Measurements from ENCODE around the gene FAM20B.

DNA sequence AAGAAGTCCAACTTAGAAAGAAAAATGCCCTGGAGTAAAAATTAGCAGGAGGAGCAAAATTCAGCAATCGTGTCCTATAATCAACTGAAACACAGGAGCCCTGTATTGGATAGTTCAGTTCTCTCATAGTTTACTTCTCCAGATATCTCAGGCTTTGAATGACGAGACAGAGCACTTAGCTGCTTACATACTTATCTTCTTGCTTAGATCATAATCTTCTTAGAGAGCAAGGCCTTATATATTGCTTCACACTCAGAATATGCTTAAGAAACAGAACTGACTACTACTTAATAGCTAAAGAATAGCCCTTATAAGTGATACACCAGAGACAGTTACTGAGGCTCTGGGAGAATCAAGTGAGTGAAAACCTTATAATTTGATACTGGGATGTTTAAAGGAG, 95.0 kb downstream of the FAM20B start:
- TF ChIP-seq, protein P1, sequence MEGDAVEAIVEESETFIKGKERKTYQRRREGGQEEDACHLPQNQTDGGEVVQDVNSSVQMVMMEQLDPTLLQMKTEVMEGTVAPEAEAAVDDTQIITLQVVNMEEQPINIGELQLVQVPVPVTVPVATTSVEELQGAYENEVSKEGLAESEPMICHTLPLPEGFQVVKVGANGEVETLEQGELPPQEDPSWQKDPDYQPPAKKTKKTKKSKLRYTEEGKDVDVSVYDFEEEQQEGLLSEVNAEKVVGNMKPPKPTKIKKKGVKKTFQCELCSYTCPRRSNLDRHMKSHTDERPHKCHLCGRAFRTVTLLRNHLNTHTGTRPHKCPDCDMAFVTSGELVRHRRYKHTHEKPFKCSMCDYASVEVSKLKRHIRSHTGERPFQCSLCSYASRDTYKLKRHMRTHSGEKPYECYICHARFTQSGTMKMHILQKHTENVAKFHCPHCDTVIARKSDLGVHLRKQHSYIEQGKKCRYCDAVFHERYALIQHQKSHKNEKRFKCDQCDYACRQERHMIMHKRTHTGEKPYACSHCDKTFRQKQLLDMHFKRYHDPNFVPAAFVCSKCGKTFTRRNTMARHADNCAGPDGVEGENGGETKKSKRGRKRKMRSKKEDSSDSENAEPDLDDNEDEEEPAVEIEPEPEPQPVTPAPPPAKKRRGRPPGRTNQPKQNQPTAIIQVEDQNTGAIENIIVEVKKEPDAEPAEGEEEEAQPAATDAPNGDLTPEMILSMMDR (IDR thresholded peaks at IDR 0.05 in 4 of 5, conservative IDR thresholded peaks at IDR 0.05 in 1 of 5), result no peak
- no peak for TF ChIP-seq POLR2A (IDR thresholded peaks at IDR 0.05)

Measured in gastrocnemius medialis (tissue), 4 donors.